ENCODE results near the gene RPL19.

The RPL19 gene

DNA sequence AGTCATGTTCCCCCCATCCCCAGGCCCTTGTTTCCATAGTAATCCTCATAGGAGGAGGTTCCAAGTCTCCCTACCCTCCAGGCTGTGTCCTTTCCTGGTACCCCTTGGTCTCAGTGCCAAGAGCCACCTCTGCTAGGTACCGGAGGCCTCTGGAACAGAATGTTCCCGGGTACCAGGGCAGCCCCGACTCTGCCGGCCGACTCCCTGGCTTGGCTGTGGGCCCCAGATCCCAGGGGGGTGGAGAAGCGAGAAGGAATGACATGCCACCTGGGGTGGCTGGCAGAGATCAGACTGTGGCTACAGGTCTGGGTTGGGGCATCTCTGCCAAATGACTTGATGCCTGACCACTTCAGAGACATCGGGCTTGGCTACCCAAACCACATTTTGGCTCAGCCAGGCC lies 22.1 kb downstream of the RPL19 start:
- Mint-ChIP-seq H3K4me3 (no peak overlapping the region), H3K27me3 (peaks cover 9% of the 10 kb centered on the region), H3K9me3 (ENCODE audit: low read depth) (no peaks in the 10 kb centered on the region), H3K36me3 (no peaks in the 10 kb centered on the region), H3K27ac (no peak overlapping the region), H3K4me1 (ENCODE audit: low read depth) (peaks cover 6% of the 10 kb centered on the region)

DNA sequence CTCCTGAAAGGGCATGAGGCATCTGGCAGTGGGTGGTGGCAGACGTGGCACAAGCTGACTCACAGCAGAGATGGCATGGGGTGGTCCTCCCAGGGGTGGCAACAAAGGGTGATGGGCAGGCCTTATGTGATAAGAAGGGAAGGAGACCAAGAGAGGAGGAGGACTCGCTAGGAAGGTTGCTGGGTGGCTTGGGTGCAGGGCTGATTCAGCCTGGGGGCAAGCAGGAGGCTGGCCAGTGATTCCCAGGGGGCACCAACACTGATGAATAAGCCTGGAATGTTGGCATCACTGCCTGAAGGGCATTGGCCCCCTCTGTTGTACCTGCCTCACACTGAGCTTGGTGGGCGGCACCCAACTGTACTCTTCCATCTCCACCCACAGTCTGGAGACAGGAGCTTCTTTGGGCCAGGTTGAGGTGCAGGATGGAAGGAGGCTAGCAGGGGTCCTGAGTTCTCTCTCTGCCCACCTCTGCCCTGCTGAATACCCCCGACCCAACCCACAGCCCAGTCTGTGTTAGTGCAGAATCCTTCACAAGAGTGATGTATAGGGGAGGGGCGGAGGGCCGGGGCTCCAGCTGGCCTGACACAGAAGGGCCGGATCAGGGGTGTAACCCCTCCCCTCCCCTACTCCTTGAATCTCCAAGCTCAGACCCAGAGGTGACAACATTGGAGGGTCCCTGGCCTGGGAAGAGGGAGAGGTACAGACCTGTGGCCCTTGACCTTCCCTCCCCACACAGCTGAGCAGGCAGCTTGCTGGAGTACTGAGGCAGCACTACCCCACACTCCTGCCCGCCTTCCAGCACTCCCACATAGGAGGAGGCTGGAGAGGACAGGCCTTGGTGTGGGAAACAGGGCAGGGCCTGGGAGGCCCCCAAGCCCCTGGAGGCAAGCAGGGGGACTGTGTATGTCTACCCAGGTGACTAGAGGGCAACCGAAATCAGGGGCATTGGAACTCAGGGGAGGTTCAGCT lies 23.1 kb downstream of the RPL19 start:
- H3K27ac Mint-ChIP-seq, result no peak overlapping the region
- H3K4me1 Mint-ChIP-seq (ENCODE audit: low read depth), result peaks cover 7% of the 10 kb centered on the region
- peak overlapping the region; percentile 58 for H3K4me3 Mint-ChIP-seq
- H3K36me3 Mint-ChIP-seq, result no peaks in the 10 kb centered on the region
- H3K9me3 Mint-ChIP-seq (ENCODE audit: low read depth), result no peaks in the 10 kb centered on the region
- H3K27me3 Mint-ChIP-seq, result peaks cover 9% of the 10 kb centered on the region

DNA sequence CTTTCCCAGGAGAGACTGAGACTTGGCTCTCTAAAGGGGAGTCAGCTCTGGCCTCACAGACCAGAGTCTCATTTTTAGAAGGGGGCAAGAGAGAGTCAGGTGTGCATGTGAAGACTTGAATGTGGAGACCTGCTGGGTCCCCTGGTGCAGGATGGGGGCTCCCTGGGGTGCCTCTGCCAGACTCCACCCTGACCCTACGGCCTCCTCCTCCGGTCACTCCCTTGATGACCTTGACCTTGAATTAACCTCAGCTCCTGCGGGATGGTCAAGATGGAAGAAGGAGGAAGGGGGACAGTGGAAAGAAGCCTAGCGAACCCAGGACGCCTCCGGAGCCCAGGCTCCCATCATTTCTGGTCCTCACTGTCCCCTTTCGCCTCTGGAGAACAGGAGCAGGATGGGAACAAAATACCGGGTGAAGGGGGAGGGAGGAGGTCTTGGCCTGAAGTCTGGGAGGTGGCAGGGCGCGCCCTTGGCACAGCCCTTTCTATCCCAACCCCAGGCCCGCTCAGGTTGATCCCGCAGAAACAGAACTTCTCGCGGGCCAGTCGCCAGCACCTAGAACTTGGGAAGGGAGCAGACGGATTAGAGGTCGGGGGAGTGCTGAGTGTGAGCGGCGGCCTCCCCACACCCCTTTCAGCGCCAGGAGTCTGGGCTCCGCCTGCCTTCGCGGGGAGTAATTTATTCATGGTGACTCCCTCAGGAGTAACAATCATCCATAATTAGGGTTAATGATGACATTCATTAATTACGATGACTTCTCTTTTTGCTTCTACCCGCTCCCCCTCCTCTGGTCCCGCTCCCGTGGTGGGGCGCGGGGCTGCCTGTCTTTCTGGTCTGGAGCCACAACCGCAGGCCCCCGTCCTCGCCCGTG lies 24.1 kb downstream of the RPL19 start:
- Mint-ChIP-seq H3K36me3 (no peaks in the 10 kb centered on the region), H3K27me3 (peaks cover 9% of the 10 kb centered on the region), H3K9me3 (ENCODE audit: low read depth) (no peaks in the 10 kb centered on the region), H3K4me1 (ENCODE audit: low read depth) (peaks cover 7% of the 10 kb centered on the region), H3K27ac (no peak overlapping the region), H3K4me3 (peak overlapping the region; percentile 58)

DNA sequence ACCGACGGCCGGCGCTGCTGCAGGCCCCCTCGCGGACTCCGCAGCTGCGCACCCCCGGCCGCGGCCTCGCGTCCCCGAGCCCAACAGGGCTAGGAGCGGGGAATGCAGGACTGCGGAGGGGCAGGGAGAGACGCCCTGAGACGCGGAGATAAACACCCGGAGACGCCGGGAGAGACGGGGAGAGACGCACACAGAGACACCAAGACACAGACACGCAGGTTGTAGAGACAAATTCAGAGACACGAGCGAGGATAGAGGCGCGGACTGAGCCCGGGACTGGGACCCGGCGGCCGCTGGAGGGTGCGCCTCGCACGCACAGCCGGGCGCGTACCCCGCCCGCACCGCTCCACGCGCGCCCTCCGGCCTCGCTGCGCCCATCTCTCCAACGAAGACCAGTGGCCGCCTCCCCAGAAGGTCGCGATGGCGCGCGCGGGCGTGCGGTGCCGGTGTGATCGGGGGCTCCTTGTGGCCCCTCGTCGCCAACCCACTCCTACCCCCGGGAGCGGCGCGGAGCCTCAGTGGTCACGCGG lies 24.8 kb downstream of the RPL19 start:
- H3K36me3 Mint-ChIP-seq, result no peaks in the 10 kb centered on the region
- peaks cover 7% of the 10 kb centered on the region for H3K4me1 Mint-ChIP-seq (ENCODE audit: low read depth)
- no peak overlapping the region for H3K27ac Mint-ChIP-seq
- no peaks in the 10 kb centered on the region for H3K9me3 Mint-ChIP-seq (ENCODE audit: low read depth)
- H3K4me3 Mint-ChIP-seq, result peak overlapping the region; percentile 78
- H3K27me3 Mint-ChIP-seq, result peaks cover 8% of the 10 kb centered on the region

DNA sequence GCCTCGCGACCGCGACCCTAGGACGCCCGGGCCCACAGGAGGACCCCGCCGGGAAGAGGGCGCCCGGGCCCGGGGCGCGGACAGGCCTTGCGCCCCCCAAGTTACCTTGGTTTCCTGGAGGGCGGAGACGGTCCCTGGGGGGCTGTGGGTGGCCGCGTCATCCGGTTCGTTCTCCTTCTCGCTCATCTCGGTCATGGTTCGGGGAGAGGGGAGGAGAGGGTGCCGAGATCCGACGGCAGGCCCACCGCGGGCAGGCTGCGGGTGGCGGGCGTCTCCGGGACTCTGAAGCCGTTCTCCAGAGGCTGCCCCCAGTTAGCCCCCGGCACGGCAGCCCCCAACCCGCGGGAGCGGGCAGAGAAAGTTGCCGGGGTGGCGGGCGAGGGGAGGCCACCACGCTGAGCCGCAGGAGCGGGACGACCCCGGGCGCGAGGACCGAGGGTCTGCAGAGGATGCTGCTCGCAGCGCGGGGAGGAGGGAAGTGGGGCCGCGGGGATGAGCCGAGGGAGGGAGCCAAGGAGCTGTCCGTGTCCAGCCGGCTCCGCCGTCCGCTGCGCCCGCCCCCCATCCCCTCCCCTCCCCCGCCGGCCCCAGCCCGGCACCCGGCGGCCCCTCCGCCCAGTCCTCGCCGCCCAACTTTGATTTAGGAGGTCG lies 25.4 kb downstream of the RPL19 start, which contains the start of gene STAC2:
STAC2 (minus strand) TSS at position 638 of the 651 bp plus-strand sequence; CDS start at position 195, 443 bp downstream.
- Mint-ChIP-seq H3K36me3 (no peaks in the 10 kb centered on the region), H3K4me3 (peak within 1 kb of the TSS; percentile 87), H3K27ac (no peak within 1 kb of the TSS), H3K27me3 (peaks cover 8% of the 10 kb centered on the region), H3K4me1 (ENCODE audit: low read depth) (peaks cover 7% of the 10 kb centered on the region), H3K9me3 (ENCODE audit: low read depth) (no peaks in the 10 kb centered on the region)

DNA sequence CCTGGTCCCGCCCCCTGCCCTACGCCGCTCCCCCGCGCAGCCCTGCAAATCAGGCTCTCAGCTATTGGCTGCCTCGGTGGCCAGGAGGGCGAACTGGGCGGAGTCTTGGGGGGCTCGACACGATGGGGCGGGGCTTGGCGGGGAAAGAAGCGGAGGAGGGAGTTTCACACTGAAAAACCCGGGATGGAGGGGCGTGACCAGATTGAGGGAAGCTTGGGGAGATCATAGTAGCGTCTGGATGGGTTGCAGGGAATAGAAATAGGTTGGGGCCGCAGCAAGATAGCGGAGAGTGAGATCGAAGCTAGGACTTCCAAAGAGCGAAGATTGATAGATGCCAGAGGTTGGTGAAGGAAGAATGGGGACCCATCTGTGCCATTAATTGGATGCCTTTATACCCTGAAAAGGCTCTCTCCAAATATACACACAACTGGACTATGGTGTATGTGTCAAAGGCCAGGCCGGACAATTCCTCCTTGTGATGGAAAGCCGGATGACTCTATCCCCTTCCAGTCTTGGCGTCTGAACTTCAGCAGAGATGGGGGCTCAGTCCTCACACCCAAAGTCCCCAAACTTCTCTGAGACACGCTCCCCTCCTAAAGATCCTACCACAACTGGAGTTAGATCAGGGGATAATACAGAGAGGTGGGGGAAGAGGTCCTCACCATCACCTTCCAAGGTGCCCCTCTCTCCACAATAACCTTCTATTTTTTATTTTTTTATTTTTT lies 26.0 kb downstream of the RPL19 start:
- no peak overlapping the region for H3K27ac Mint-ChIP-seq

DNA sequence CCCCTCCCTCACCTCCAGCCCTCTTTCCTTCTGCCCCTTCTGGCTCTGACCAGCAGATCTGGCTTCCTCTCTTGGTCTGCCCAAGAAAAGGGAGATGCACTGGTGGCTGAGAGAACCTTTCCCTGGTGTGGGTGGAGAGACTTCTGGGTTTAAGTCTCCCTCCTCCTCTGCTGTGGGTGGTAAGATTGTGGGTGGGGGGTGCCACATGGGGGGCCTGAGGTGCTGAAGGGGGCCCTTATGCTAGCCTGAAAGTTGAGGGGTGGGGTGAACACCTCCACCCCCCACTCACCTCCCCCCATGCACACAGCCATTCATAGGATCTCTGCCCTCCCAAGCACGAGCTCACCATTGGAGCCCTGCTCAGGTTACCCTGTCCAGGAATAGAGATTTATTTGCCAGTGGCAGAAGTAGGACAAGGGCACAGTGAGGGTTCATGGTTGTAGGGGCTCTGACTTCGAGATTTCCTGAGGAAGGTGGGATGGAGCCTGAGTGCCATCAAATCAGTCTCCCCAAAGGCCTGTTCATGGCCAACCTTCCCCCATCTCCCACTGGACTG lies 27.4 kb downstream of the RPL19 start:
- Mint-ChIP-seq H3K4me1 (ENCODE audit: low read depth) (peaks cover 17% of the 10 kb centered on the region), H3K9me3 (ENCODE audit: low read depth) (no peaks in the 10 kb centered on the region), H3K4me3 (peak overlapping the region; percentile 10), H3K36me3 (no peaks in the 10 kb centered on the region), H3K27ac (no peak overlapping the region), H3K27me3 (peaks cover 8% of the 10 kb centered on the region)

More for the DNA sequence above, 26.0 kb downstream of the RPL19 start:
- H3K9me3 Mint-ChIP-seq (ENCODE audit: low read depth), result no peaks in the 10 kb centered on the region
- H3K4me3 Mint-ChIP-seq, result peak overlapping the region; percentile 87
- H3K4me1 Mint-ChIP-seq (ENCODE audit: low read depth), result peaks cover 7% of the 10 kb centered on the region
- peaks cover 8% of the 10 kb centered on the region for H3K27me3 Mint-ChIP-seq
- no peaks in the 10 kb centered on the region for H3K36me3 Mint-ChIP-seq

DNA sequence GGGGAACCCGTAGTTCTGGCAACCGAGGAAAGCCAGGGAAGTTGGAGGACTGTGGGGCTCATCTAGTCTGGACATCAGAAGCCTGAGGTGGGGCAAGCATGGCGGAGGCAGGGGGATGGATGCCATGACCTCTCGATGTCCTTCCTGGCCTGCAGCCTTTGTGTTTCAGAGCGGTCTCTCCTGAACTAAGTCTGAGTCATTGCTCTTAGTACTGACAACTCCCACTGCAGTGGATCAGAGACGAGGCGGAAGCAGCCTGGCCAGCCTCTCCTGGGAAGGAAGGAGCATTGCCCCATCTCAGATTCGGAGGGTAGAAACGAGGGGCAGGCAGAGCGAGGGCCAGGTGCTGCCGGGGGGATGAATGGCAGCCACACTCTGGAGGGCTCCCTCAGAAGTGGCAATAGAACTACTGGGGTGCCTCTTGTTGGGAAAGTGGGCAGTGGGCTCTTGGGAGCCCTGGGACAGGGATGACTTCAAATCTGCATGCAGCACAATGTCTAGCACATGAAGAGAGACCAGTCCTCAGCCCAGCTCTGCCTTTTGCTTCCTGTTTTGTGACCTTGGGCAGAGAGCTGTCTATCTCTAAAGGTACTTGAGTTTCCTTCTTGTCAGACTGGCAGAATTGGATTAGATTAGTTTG lies 29.3 kb downstream of the RPL19 start:
- H3K4me1 Mint-ChIP-seq (ENCODE audit: low read depth), result peaks cover 17% of the 10 kb centered on the region
- H3K27me3 Mint-ChIP-seq, result peaks cover 5% of the 10 kb centered on the region
- no peaks in the 10 kb centered on the region for H3K9me3 Mint-ChIP-seq (ENCODE audit: low read depth)
- H3K36me3 Mint-ChIP-seq, result no peaks in the 10 kb centered on the region
- H3K27ac Mint-ChIP-seq, result no peak overlapping the region
- no peak overlapping the region for H3K4me3 Mint-ChIP-seq

DNA sequence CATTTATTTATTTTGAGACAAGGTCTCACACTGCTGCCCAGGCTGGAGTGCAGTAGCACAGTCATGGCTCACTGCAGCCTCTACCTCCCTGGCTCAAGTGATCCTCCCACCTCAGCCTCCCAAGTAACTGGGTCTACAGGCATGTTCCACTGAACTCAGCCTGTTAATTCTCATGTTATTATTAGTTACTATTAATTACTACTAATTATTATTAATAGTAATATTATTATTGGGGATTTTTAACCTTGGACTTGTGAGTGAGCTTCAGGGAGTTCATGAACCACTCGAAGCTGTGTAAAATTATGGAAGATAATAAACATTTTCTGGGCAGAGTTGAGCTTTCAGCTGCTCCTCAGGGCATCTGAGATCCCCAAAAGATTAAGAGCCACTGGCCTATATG lies 30.3 kb downstream of the RPL19 start:
- H3K4me3 Mint-ChIP-seq, result no peak overlapping the region
- H3K4me1 Mint-ChIP-seq (ENCODE audit: low read depth), result peaks cover 17% of the 10 kb centered on the region
- H3K27me3 Mint-ChIP-seq, result peaks cover 5% of the 10 kb centered on the region
- H3K27ac Mint-ChIP-seq, result no peak overlapping the region
- H3K9me3 Mint-ChIP-seq (ENCODE audit: low read depth), result no peaks in the 10 kb centered on the region
- no peaks in the 10 kb centered on the region for H3K36me3 Mint-ChIP-seq

DNA sequence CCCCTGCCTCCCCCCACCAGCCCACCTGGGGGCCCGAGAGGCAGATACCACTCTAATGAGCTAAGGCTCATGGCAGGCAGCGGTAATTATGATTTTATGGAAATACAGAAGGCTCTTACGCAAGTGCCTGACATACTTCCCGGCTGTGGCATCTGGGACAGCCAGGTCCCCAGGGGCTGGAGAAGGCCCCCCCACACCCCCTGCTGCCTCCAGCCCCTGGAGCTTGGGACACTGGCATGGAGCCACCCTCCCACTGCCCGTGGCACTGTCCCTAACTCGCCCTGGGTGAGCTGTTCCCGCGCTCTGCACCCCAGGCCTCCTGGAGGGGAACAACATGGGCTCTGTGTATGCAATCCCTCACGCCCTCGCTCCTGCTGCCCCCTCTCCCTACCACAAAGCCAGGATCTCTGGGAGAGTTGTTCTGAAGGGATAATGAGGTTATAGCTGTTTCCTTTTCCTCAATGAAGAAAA lies 31.0 kb downstream of the RPL19 start:
- Mint-ChIP-seq H3K27me3 (peaks cover 2% of the 10 kb centered on the region), H3K4me1 (ENCODE audit: low read depth) (peaks cover 18% of the 10 kb centered on the region), H3K4me3 (no peak overlapping the region), H3K9me3 (ENCODE audit: low read depth) (no peaks in the 10 kb centered on the region), H3K36me3 (no peaks in the 10 kb centered on the region), H3K27ac (no peak overlapping the region)

DNA sequence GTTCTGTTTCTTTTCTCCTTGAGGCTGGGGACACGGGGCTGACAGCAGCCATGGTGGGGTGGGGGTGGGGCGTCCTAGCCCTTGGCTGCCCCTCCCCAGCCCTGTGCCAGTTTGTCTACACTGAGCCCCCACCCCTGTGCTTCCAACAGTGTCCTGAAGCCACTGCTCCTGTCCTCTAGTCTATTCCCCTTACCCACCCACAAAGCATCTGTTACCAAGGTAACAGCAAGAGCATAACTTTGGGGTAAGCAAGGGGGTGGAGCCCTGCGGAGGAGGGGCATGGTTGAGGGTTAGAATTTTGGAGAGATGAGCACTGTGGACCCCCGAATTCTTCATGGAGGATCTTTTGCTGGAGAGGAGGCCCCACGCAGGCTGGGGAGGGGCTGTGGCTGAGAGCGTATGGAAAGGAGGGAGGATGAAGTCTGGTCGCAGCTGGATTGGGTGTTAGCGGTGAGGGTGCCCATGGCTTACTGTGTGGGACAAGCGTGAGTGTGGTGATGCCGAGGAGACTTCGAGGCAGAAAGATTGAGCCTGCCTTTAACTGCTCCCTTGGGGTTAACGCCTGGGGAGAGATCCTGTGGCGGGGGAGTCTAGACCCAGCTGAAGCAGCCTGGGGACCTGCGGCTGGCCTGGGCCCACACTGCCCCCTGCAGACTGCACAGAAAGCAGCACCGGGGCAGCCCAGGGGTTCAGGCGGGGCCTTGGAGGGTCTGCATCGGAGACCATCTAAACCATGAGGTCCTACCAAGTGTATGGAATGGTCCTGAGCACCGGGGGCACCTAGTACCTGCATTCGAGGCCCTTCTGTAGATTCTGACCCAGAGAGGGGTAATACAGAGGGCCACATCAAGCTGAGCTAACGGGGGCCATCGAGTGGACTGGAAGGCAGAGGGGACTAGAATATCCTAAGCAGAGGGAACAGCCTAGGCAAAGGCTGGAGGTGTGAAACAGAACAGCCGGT lies 31.8 kb downstream of the RPL19 start:
- Mint-ChIP-seq H3K27ac (no peak overlapping the region), H3K4me3 (peak overlapping the region; percentile 54), H3K4me1 (ENCODE audit: low read depth) (peaks cover 17% of the 10 kb centered on the region), H3K9me3 (ENCODE audit: low read depth) (no peaks in the 10 kb centered on the region), H3K36me3 (no peaks in the 10 kb centered on the region), H3K27me3 (peaks cover 2% of the 10 kb centered on the region)

DNA sequence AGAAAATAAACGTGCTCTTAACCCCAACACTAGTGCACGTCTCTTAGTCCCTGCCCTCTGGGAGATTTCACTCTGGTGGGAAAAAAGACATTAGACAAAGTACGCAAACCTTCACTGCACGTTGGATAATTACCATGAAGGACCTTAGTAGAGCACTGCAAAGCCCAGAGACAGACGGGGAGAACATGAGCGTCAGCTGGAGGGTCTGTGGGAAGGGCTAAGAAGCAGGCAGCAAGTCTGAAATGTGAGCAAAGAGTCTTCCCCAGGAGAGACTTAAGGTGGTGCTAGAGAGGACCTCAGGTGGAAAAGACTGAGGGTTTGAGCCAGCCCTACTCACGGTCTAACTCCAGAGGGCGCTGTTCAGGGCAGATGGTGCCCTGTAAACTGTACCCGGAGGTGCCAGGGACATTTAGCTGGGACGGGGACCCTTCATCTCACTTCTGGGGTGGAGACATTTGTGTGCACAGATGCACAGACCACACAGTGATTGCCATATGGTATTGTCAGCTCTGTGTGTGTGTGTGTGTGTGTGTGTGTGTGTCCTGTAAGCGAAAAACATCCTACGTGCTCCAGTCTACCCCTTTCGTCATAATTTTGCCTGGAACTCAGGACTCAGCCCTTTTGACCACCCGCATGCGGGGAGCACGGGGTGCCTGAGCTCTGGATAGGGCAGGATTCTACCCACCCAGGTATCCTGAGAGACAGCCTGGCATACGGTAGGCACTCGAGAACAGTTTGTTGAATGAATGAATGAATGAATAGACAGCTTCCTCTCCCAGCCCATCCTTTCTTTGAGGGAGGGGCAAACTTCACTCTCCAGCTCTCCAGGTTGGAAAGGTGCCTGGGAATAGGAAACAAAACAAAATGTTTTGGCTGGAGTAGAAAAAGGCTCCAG lies 35.7 kb downstream of the RPL19 start:
- Mint-ChIP-seq H3K4me1 (ENCODE audit: low read depth) (peaks cover 39% of the 10 kb centered on the region), H3K27ac (no peak overlapping the region), H3K27me3 (no peaks in the 10 kb centered on the region), H3K9me3 (ENCODE audit: low read depth) (no peaks in the 10 kb centered on the region), H3K4me3 (no peak overlapping the region), H3K36me3 (no peaks in the 10 kb centered on the region)
